ENCODE results near the gene RIGI.

The RIGI gene

DNA sequence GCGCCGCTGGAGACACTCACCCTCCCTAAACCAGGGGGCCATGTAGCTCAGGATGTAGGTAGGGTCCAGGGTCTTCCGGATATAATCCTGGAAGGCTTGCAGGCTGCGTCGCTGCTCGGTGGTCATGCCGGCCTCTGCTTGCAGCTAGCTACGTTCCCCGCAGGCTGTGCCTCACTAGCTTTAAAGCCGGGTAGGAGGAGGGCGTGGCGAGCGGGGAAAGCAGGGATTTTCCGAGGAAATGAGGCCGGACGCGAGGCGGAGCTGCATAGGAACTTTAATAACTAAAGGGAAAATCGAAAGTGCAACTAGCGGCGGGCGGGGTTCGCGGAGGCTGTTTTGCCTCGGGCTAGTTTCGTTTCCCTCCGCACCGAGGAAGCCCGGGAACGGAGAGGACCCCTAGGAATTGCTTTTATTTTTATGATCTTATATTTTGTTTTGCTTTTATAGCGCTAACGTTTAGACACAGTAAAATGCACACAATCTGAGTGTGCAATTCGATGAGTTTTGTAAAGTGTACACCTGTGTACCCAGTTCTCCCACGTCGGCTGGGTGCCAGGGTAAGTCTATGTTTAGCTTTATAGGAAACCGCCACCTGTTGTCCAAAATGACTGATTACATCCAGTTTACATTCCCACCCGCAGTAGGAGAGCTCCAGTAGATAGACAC lies at the start of gene RIGI:
Gene RIGI, minus strand, starts transcription at position 156 of the 666 bp plus-strand sequence. Its CDS starts 30 bp downstream, at position 126.
- H3K4me1 Mint-ChIP-seq, result peaks cover 16 to 27% of the 10 kb centered on the region in 2 donors
- H3K27ac Mint-ChIP-seq, result peak within 1 kb of the TSS; percentile 96

GRCh38 chr9:32574858-32575257 lies 48.9 kb upstream of the RIGI start:
- peaks cover 3 to 5% of the 10 kb centered on the region in 2 donors for H3K36me3 Mint-ChIP-seq
- no peak overlapping the region for H3K27ac Mint-ChIP-seq
- H3K4me3 Mint-ChIP-seq, result no peak overlapping the region
- ATAC-seq (replicated peaks), result no peak
- H3K4me1 Mint-ChIP-seq, result peaks cover 8 to 11% of the 10 kb centered on the region in 2 donors
- no peaks in the 10 kb centered on the region for H3K9me3 Mint-ChIP-seq
- no peak for DNase-seq
- peaks cover 8 to 20% of the 10 kb centered on the region in 2 donors for H3K27me3 Mint-ChIP-seq

More for the DNA sequence above, at the start of gene RIGI:
- Mint-ChIP-seq H3K9me3 (peaks cover 6 to 8% of the 10 kb centered on the region in 2 donors), H3K4me3 (peak within 1 kb of the TSS; percentile 98 to 99), H3K27me3 (no peaks in the 10 kb centered on the region), H3K36me3 (peaks cover 10 to 17% of the 10 kb centered on the region in 2 donors)
- ATAC-seq (replicated peaks), result peak; percentile 70 to 73
- peak; percentile 53 for DNase-seq

DNA sequence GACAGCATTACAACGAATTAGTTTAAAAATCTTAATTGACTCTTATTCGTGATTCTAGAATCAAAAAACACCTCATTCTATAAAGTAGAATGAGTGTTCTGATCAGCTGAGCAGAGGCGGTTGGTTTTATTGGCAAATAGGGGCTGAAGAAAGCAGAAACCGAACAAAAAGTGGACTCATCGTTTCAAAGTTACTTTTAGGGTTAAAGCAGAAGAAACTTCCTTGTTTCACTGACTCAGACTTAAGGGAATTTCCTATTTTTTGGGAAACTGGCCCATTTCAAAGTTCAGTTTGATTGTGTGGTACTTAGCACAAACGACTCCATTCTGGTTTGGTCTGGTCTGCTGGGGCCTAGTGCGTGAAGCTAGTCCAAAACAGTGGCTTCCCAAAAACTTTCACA lies 47.8 kb upstream of the RIGI start:
- peak overlapping the region in 1 of 2 donors; percentile 99 for H3K4me3 Mint-ChIP-seq
- H3K27ac Mint-ChIP-seq, result no peak overlapping the region
- DNase-seq (no peak), ATAC-seq (replicated peaks) (no peak)
- peaks cover 4 to 7% of the 10 kb centered on the region in 2 donors for H3K36me3 Mint-ChIP-seq
- no peaks in the 10 kb centered on the region for H3K9me3 Mint-ChIP-seq
- peaks cover 8 to 11% of the 10 kb centered on the region in 2 donors for H3K27me3 Mint-ChIP-seq
- peaks cover 9 to 13% of the 10 kb centered on the region in 2 donors for H3K4me1 Mint-ChIP-seq

DNA sequence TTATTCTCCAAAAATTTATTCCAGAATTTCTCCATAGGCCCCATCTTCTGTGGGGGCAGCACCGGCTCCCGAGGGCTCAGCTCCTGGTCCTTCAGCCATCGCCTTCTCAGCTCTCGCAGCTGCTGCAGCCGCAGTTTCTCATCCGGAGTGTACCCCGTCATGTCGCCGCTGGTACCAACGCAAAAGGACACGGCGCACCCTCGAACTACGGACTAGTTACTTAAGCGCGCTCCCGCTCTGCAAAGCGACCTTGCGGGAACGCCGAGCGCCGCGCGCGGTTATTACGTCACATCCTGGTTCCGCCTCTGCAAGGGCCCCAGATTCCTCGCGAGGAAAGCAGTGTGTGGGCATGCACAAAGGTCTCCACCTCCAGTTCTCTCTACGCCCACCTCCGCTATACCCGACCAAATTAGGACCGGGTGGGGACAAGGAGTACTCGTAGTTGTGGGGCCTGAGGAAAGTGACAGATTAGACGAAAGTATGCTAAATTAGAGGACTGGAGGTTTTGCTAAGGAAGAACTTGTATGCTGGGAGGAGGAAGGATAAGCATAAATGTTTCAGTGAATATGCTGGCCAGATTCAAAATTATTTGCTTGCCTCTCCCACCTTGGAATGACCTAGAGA lies 47.0 kb upstream of the RIGI start, which contains the start of gene NDUFB6:
Gene NDUFB6, minus strand, starts transcription at position 260 of the 624 bp plus-strand sequence. Its CDS starts 99 bp downstream, at position 161.
- DNase-seq, result peak; percentile 94
- Mint-ChIP-seq H3K36me3 (peaks cover 9 to 10% of the 10 kb centered on the region in 2 donors), H3K4me1 (peaks cover 10 to 13% of the 10 kb centered on the region in 2 donors), H3K27me3 (peaks cover 6 to 8% of the 10 kb centered on the region in 2 donors), H3K4me3 (peak within 1 kb of the TSS; percentile 92 to 99), H3K27ac (peak within 1 kb of the TSS; percentile 99), H3K9me3 (no peaks in the 10 kb centered on the region)
- peak; percentile 89 to 93 for ATAC-seq (replicated peaks)

DNA sequence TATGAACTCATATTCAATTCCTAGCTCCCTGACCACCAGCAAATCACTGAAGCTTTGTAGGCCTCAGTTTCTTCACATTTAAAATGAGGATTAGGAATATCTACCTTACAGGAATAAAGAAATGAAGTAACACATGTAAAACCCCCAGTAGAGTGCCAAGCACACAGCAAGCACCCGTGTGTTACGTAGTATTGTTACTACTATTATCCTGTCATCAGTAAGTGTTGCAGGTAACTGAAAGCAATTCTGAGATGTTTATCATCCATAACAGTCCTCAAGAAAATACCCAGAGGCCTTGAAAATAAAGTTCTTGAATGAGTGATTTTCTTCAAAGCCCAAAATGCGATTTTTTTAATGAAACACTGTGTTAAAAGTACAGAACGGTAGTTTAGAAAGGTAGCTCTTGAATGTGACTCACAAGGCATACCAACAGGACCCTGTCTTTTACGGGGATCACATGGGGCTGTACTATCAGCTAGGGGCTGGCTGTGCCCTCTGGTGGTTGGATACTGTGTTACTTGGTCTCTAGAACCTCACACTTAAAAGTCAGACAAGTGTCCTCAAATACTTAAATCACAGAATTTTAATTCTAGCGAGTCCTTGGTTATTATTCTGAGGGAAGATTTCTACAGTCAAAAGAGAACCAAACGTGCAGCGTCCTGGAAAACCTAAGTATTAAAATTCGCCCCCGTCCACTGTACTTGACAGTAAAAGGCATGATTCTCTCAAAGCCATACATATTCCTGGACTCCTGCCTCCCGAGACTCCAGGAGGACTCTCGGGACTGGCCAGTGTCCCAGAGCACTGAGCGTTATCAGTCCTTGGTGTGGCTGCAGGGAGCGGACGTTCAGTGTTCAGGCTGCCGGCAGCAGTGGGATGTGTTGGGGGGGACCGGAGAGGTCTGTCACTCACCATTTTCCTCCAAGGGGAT lies 46.2 kb upstream of the RIGI start:
- Mint-ChIP-seq H3K4me1 (peaks cover 10 to 13% of the 10 kb centered on the region in 2 donors), H3K4me3 (peak overlapping the region; percentile 92 to 99)
- ATAC-seq (replicated peaks), result peak; percentile 88 to 92

GRCh38 chr9:32570262-32570661 lies 44.3 kb upstream of the RIGI start:
- no peaks in the 10 kb centered on the region for H3K9me3 Mint-ChIP-seq
- no peak overlapping the region for H3K4me3 Mint-ChIP-seq
- DNase-seq, result no peak
- no peak overlapping the region for H3K27ac Mint-ChIP-seq
- H3K27me3 Mint-ChIP-seq, result no peaks in the 10 kb centered on the region
- peaks cover 25 to 28% of the 10 kb centered on the region in 2 donors for H3K36me3 Mint-ChIP-seq
- H3K4me1 Mint-ChIP-seq, result peaks cover 13 to 14% of the 10 kb centered on the region in 2 donors
- no peak for ATAC-seq (replicated peaks)

More for the DNA sequence above, 46.2 kb upstream of the RIGI start:
- H3K27ac Mint-ChIP-seq, result peak overlapping the region; percentile 99
- H3K9me3 Mint-ChIP-seq, result no peaks in the 10 kb centered on the region
- peaks cover 0 to 4% of the 10 kb centered on the region in 2 donors for H3K27me3 Mint-ChIP-seq
- DNase-seq, result peak; percentile 51
- peaks cover 13 to 17% of the 10 kb centered on the region in 2 donors for H3K36me3 Mint-ChIP-seq

- ATAC-seq (replicated peaks), result no peak
- DNase-seq, result no peak
- H3K27me3 Mint-ChIP-seq, result no peaks in the 10 kb centered on the region
- H3K9me3 Mint-ChIP-seq, result no peaks in the 10 kb centered on the region
- H3K4me3 Mint-ChIP-seq, result no peak overlapping the region
- no peak overlapping the region for H3K27ac Mint-ChIP-seq
- H3K4me1 Mint-ChIP-seq, result peaks cover 9 to 17% of the 10 kb centered on the region in 2 donors
- peaks cover 29 to 40% of the 10 kb centered on the region in 2 donors for H3K36me3 Mint-ChIP-seq
These were observed 40.8 kb upstream of the RIGI start for GRCh38 chr9:32566770-32567169.

- H3K27me3 Mint-ChIP-seq, result no peaks in the 10 kb centered on the region
- DNase-seq (no peak), ATAC-seq (replicated peaks) (no peak)
- H3K4me1 Mint-ChIP-seq, result peaks cover 8 to 20% of the 10 kb centered on the region in 2 donors
- no peaks in the 10 kb centered on the region for H3K9me3 Mint-ChIP-seq
- H3K36me3 Mint-ChIP-seq, result peaks cover 29 to 44% of the 10 kb centered on the region in 2 donors
- H3K4me3 Mint-ChIP-seq, result no peak overlapping the region
- peak overlapping the region; percentile 47 for H3K27ac Mint-ChIP-seq
These were observed 40.0 kb upstream of the RIGI start for GRCh38 chr9:32565967-32566366.

DNA sequence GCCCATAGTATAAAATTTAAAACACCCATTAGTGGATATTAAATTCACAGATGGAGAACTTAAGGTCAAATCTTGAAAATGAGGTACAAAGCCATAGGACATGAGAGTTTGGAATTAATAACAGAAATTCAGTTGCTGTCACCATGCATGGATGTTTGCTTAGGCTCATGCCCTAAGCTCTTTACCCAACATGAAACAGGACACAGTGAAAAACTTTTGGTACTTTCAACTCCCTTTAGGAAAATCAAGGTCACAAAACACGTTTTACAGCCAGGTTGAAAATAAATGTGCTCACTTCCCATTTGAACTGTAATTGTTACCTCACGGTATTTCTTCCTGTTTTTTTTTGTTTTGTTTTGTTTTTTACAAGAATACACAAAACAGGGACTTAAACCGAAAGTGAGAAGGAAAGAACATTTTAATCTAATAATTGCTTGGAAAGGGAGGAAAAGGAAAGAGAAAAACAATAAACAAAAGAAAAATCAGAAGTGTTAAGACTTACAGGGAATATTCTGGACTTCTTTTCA lies 32.5 kb upstream of the RIGI start:
- Mint-ChIP-seq H3K4me3 (no peak overlapping the region), H3K27ac (no peak overlapping the region), H3K4me1 (peaks cover 21 to 25% of the 10 kb centered on the region in 2 donors), H3K36me3 (peaks cover 2 to 19% of the 10 kb centered on the region in 2 donors), H3K27me3 (no peaks in the 10 kb centered on the region), H3K9me3 (no peaks in the 10 kb centered on the region)
- DNase-seq (no peak), ATAC-seq (replicated peaks) (no peak)

GRCh38 chr9:32554591-32554990 lies 28.6 kb upstream of the RIGI start:
- no peak for ATAC-seq (replicated peaks)
- Mint-ChIP-seq H3K27me3 (no peaks in the 10 kb centered on the region), H3K9me3 (no peaks in the 10 kb centered on the region), H3K4me3 (no peak overlapping the region), H3K27ac (no peak overlapping the region), H3K36me3 (peaks cover 5 to 25% of the 10 kb centered on the region in 2 donors), H3K4me1 (peaks cover 20 to 51% of the 10 kb centered on the region in 2 donors)
- no peak for DNase-seq

DNA sequence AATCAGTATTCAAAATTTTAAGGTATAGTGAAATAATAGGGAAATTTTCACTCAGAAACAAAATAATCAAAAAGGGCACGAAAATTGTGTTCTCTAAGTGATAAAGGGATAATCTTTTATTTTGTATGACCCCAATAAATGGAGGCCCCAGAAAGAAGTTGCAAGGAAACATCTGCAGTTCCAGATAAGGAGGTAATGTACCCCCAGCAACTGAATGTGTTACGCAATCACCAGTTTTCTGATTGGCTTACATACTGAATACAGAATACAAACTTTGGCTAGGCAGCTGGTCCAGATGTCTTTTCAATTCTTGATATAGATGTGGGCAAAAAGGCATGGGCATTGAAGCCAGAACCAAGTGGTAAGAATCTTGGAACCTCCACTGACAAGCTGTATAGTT lies 28.1 kb upstream of the RIGI start:
- no peaks in the 10 kb centered on the region for H3K27me3 Mint-ChIP-seq
- peaks cover 5 to 23% of the 10 kb centered on the region in 2 donors for H3K36me3 Mint-ChIP-seq
- no peaks in the 10 kb centered on the region for H3K9me3 Mint-ChIP-seq
- peaks cover 16 to 50% of the 10 kb centered on the region in 2 donors for H3K4me1 Mint-ChIP-seq
- ATAC-seq (replicated peaks), result no peak
- no peak overlapping the region for H3K4me3 Mint-ChIP-seq
- no peak overlapping the region for H3K27ac Mint-ChIP-seq
- DNase-seq, result no peak

GRCh38 chr9:32552172-32552872 lies 26.3 kb upstream of the RIGI start, which contains the start of the genes SMIM27 and TOPORS:
Gene SMIM27, plus strand, starts transcription at chr9:32552327. Its CDS starts 108 bp downstream, at chr9:32552435.
Gene TOPORS, minus strand, starts transcription at chr9:32552586. Its CDS starts 150 bp downstream, at chr9:32552436.
- Mint-ChIP-seq H3K9me3 (no peaks in the 10 kb centered on the region), H3K4me3 (peak within 1 kb of the TSS; percentile 88 to 94), H3K27me3 (no peaks in the 10 kb centered on the region), H3K36me3 (peaks cover 9 to 22% of the 10 kb centered on the region in 2 donors), H3K27ac (peak within 1 kb of the TSS; percentile 97), H3K4me1 (peaks cover 15 to 49% of the 10 kb centered on the region in 2 donors)
- peak; percentile 85 to 86 for ATAC-seq (replicated peaks)
- peak; percentile 84 for DNase-seq
